Stimulated activated effector memory CD8-positive, alpha-beta T cell treated with anti-CD3 and anti-CD28 coated beads, Interleukin-12 subunit alpha, Interleukin-12 subunit beta, amount 100 ng/mL, for 72 hours (primary cell): ENCODE data around the gene COL12A1.

ENCODE experiments used
- ATAC-seq: fragments of 150-1000 bp; cut with Tn5 transposase; 2 replicates; pipeline ENCODE4 v1.10.0; 2021
- DNase-seq, 2 donors: peaks; one replicate each; pipeline ENCODE4 v3.0.0; 2021 to 2022; ENCODE audit warnings: low spot score in 2 of 2
- H3K27ac Mint-ChIP-seq: one replicate; pipeline ENCODE4 v1.8.0; 2022; ENCODE audit warnings: mild to moderate bottlenecking, mixed read lengths
- H3K36me3 Mint-ChIP-seq: one replicate; pipeline ENCODE4 v1.8.0; 2022; ENCODE audit warnings: mild to moderate bottlenecking, mixed read lengths
- H3K4me1 Mint-ChIP-seq: one replicate; pipeline ENCODE4 v1.8.0; 2022; ENCODE audit warnings: mixed read lengths
- H3K4me3 Mint-ChIP-seq: one replicate; pipeline ENCODE4 v1.8.0; 2022; ENCODE audit warnings: mild to moderate bottlenecking, mixed read lengths
- H3K9me3 Mint-ChIP-seq: one replicate; pipeline ENCODE4 v1.8.0; 2022; ENCODE audit warnings: mixed read lengths

COL12A1 gene

GRCh38 chr6:75114195-75114594, 91.7 kb downstream of the COL12A1 start:
- ATAC-seq (no peak), DNase-seq (no peak)
- no peaks in the 10 kb centered on the region for H3K36me3 Mint-ChIP-seq
- H3K9me3 Mint-ChIP-seq: no peaks in the 10 kb centered on the region
- no peak overlapping the region for H3K27ac Mint-ChIP-seq
- no peak overlapping the region for H3K4me3 Mint-ChIP-seq
- H3K4me1 Mint-ChIP-seq: no peaks in the 10 kb centered on the region

- Mint-ChIP-seq H3K27ac (no peak overlapping the region), H3K4me1 (no peaks in the 10 kb centered on the region), H3K9me3 (no peaks in the 10 kb centered on the region), H3K36me3 (no peaks in the 10 kb centered on the region), H3K4me3 (no peak overlapping the region)
- ATAC-seq (no peak), DNase-seq (no peak)
Observed at GRCh38 chr6:75113446-75113845, 92.4 kb downstream of the COL12A1 start.

GRCh38 chr6:75109765-75110164, 96.1 kb downstream of the COL12A1 start:
- no peak overlapping the region for H3K27ac Mint-ChIP-seq
- H3K9me3 Mint-ChIP-seq: no peaks in the 10 kb centered on the region
- no peak overlapping the region for H3K4me3 Mint-ChIP-seq
- no peaks in the 10 kb centered on the region for H3K4me1 Mint-ChIP-seq
- no peak for DNase-seq
- no peak for ATAC-seq
- no peaks in the 10 kb centered on the region for H3K36me3 Mint-ChIP-seq

GRCh38 chr6:75109022-75109421, 96.8 kb downstream of the COL12A1 start:
- H3K9me3 Mint-ChIP-seq: no peaks in the 10 kb centered on the region
- DNase-seq: no peak
- no peak for ATAC-seq
- H3K4me1 Mint-ChIP-seq: no peaks in the 10 kb centered on the region
- no peak overlapping the region for H3K27ac Mint-ChIP-seq
- no peak overlapping the region for H3K4me3 Mint-ChIP-seq
- H3K36me3 Mint-ChIP-seq: no peaks in the 10 kb centered on the region

- Mint-ChIP-seq H3K9me3 (no peaks in the 10 kb centered on the region), H3K27ac (no peak overlapping the region), H3K4me1 (no peaks in the 10 kb centered on the region), H3K36me3 (no peaks in the 10 kb centered on the region), H3K4me3 (no peak overlapping the region)
- DNase-seq (no peak), ATAC-seq (no peak)
Observed at GRCh38 chr6:75108333-75108974, 97.4 kb downstream of the COL12A1 start.

GRCh38 chr6:75107913-75108312, 97.9 kb downstream of the COL12A1 start:
- no peaks in the 10 kb centered on the region for H3K36me3 Mint-ChIP-seq
- no peak overlapping the region for H3K27ac Mint-ChIP-seq
- no peak for DNase-seq
- ATAC-seq: no peak
- H3K9me3 Mint-ChIP-seq: no peaks in the 10 kb centered on the region
- no peaks in the 10 kb centered on the region for H3K4me1 Mint-ChIP-seq
- no peak overlapping the region for H3K4me3 Mint-ChIP-seq

- Mint-ChIP-seq H3K27ac (no peak overlapping the region), H3K4me3 (no peak overlapping the region), H3K9me3 (no peaks in the 10 kb centered on the region), H3K36me3 (no peaks in the 10 kb centered on the region), H3K4me1 (no peaks in the 10 kb centered on the region)
- DNase-seq: no peak
- ATAC-seq: no peak
Observed at GRCh38 chr6:75106426-75106825, 99.4 kb downstream of the COL12A1 start.

- DNase-seq (no peak), ATAC-seq (no peak)
- H3K9me3 Mint-ChIP-seq: no peaks in the 10 kb centered on the region
- no peaks in the 10 kb centered on the region for H3K36me3 Mint-ChIP-seq
- H3K4me1 Mint-ChIP-seq: no peaks in the 10 kb centered on the region
- no peak overlapping the region for H3K4me3 Mint-ChIP-seq
- no peak overlapping the region for H3K27ac Mint-ChIP-seq
Observed at GRCh38 chr6:75103431-75103830, 102.4 kb downstream of the COL12A1 start.

- Mint-ChIP-seq H3K36me3 (no peaks in the 10 kb centered on the region), H3K4me3 (no peak overlapping the region), H3K9me3 (no peaks in the 10 kb centered on the region), H3K4me1 (no peaks in the 10 kb centered on the region), H3K27ac (no peak overlapping the region)
- ATAC-seq (no peak), DNase-seq (no peak)
Observed at GRCh38 chr6:75102301-75102700, 103.6 kb downstream of the COL12A1 start.

- DNase-seq (no peak), ATAC-seq (no peak)
- Mint-ChIP-seq H3K9me3 (no peaks in the 10 kb centered on the region), H3K4me1 (no peaks in the 10 kb centered on the region), H3K4me3 (no peak overlapping the region), H3K27ac (no peak overlapping the region), H3K36me3 (no peaks in the 10 kb centered on the region)
Observed at GRCh38 chr6:75101896-75102295, 104.0 kb downstream of the COL12A1 start.

- ATAC-seq (no peak), DNase-seq (no peak)
- H3K36me3 Mint-ChIP-seq: no peaks in the 10 kb centered on the region
- H3K9me3 Mint-ChIP-seq: no peaks in the 10 kb centered on the region
- H3K4me3 Mint-ChIP-seq: no peak overlapping the region
- no peaks in the 10 kb centered on the region for H3K4me1 Mint-ChIP-seq
- no peak overlapping the region for H3K27ac Mint-ChIP-seq
Observed at GRCh38 chr6:75098709-75099108, 107.1 kb downstream of the COL12A1 start.

- no peak for ATAC-seq
- Mint-ChIP-seq H3K9me3 (no peaks in the 10 kb centered on the region), H3K36me3 (no peaks in the 10 kb centered on the region), H3K27ac (no peak overlapping the region), H3K4me3 (no peak overlapping the region), H3K4me1 (no peaks in the 10 kb centered on the region)
- no peak for DNase-seq
Observed at GRCh38 chr6:75096966-75097365, 108.9 kb downstream of the COL12A1 start.

- ATAC-seq (no peak), DNase-seq (no peak)
- Mint-ChIP-seq H3K36me3 (no peaks in the 10 kb centered on the region), H3K9me3 (no peaks in the 10 kb centered on the region), H3K27ac (no peak overlapping the region), H3K4me3 (no peak overlapping the region), H3K4me1 (no peaks in the 10 kb centered on the region)
Observed at GRCh38 chr6:75094614-75095200, 111.1 kb downstream of the COL12A1 start.

- H3K4me1 Mint-ChIP-seq: no peaks in the 10 kb centered on the region
- no peak for ATAC-seq
- H3K36me3 Mint-ChIP-seq: no peaks in the 10 kb centered on the region
- H3K9me3 Mint-ChIP-seq: no peaks in the 10 kb centered on the region
- H3K27ac Mint-ChIP-seq: no peak overlapping the region
- no peak for DNase-seq
- no peak overlapping the region for H3K4me3 Mint-ChIP-seq
Observed at GRCh38 chr6:75091467-75092190, 114.2 kb downstream of the COL12A1 start.

GRCh38 chr6:75090576-75090975, 115.3 kb downstream of the COL12A1 start:
- no peaks in the 10 kb centered on the region for H3K9me3 Mint-ChIP-seq
- no peaks in the 10 kb centered on the region for H3K36me3 Mint-ChIP-seq
- no peak for DNase-seq
- H3K4me1 Mint-ChIP-seq: no peaks in the 10 kb centered on the region
- no peak overlapping the region for H3K27ac Mint-ChIP-seq
- H3K4me3 Mint-ChIP-seq: no peak overlapping the region
- no peak for ATAC-seq

- Mint-ChIP-seq H3K27ac (no peak overlapping the region), H3K4me1 (no peaks in the 10 kb centered on the region), H3K4me3 (no peak overlapping the region), H3K9me3 (no peaks in the 10 kb centered on the region), H3K36me3 (no peaks in the 10 kb centered on the region)
- ATAC-seq (no peak), DNase-seq (no peak)
Observed at GRCh38 chr6:75089921-75090320, 115.9 kb downstream of the COL12A1 start.
